ENCODE measurements around the gene CAMTA1.

CAMTA1 gene

DNA sequence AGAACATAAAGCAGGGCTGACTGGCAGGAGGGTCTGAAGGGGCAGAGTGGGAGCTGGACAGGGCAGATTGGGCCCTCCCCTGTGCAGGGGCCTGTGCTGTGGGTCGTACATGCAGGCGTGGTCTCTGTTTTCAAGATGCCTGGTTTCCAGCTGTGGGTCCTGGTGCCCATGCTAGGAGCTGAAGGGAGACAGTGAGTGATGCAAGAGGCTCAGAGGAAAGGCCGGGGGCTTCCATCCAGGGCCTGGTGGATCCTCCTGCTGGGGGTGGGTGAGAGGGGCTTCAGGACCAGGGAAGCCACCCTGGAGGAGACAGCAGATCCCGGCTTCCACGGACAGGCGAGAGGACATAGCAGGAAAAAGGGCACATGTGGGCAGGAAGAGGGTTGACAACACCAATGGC lies 636.8 kb downstream of the CAMTA1 start:
- no peak overlapping the region for H3K4me3 ChIP-seq (ENCODE audit: low read depth, low read length)
- TF ChIP-seq, protein P1, sequence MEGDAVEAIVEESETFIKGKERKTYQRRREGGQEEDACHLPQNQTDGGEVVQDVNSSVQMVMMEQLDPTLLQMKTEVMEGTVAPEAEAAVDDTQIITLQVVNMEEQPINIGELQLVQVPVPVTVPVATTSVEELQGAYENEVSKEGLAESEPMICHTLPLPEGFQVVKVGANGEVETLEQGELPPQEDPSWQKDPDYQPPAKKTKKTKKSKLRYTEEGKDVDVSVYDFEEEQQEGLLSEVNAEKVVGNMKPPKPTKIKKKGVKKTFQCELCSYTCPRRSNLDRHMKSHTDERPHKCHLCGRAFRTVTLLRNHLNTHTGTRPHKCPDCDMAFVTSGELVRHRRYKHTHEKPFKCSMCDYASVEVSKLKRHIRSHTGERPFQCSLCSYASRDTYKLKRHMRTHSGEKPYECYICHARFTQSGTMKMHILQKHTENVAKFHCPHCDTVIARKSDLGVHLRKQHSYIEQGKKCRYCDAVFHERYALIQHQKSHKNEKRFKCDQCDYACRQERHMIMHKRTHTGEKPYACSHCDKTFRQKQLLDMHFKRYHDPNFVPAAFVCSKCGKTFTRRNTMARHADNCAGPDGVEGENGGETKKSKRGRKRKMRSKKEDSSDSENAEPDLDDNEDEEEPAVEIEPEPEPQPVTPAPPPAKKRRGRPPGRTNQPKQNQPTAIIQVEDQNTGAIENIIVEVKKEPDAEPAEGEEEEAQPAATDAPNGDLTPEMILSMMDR (IDR thresholded peaks at IDR 0.05; ENCODE audit: low read depth, low read length): no peak

DNA sequence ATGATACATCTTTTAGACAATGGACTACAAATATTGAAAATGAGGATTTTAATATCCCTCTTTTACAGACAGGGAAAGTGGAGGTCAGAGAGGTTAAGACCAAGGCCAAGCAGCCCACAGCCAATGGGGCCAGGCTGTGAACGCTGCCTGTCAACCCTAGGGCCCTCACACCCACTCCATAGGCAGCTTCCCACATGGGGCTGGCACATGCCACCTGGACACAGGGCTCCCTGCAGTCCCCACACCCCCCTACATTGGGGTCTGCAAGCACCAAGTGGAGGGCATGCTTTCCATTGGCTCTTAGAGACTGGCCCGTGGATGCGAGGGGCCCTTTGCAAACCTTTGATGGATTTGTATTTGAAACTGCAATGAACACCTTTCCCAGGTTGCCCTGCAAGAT lies 637.3 kb downstream of the CAMTA1 start:
- TF ChIP-seq, protein P1 (IDR thresholded peaks at IDR 0.05; ENCODE audit: low read depth, low read length): no peak
- no peak overlapping the region for H3K4me3 ChIP-seq (ENCODE audit: low read depth, low read length)

- H3K4me3 ChIP-seq (ENCODE audit: low read depth, low read length): no peak overlapping the region
- TF ChIP-seq, protein P1 (IDR thresholded peaks at IDR 0.05; ENCODE audit: low read depth, low read length): no peak
These were observed 637.7 kb downstream of the CAMTA1 start for GRCh38 chr1:7422966-7423365.

DNA sequence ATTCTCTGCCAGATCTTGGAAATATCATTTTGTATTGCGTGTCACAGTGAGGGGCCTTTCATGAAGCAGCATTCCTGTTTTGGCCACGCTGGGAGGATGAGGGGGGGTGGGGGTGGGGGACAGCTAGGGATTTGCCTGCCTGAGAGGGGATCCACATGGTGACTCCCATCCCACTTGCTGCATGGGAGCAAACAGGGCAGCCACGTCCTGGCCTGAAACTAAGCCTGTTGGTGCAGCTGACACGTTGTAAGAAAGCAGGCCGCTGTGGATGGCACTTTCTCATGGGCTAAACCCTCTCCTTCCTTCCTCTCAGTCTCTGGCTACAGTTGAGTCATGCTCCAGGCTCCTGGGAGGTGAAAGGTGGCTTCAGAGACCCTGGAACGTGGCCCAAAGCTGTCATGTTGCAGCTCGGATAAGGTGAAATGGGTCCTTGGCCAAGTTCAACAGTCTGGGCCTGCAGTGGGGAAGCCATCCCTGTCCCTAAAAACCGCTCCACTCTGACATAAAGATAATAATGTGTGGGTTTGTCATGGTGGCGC lies 639.2 kb downstream of the CAMTA1 start:
- TF ChIP-seq, protein P1 (IDR thresholded peaks at IDR 0.05; ENCODE audit: low read depth, low read length): no peak

DNA sequence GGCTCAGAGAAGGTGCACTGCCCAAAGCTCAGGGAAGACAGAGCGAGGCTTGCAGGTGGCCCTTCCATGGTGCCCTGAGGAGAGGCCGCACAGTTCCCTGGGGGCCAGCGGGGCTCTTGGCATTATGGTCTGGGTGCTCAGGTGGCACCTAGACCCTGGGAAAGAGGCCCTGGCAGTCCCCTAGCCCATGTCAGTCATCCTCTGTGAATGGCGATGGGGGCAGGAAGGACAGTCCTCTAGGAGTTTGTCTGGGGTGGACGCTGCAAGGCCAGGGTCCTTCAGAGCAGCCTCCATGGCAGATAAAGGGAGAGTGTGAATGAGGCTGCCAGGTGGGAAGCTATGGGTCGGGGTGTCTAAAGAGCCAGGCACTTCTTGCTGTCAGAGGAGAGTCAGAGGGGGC lies 640.0 kb downstream of the CAMTA1 start:
- H3K4me3 ChIP-seq (ENCODE audit: low read depth, low read length): no peak overlapping the region
- TF ChIP-seq, protein P1 (IDR thresholded peaks at IDR 0.05; ENCODE audit: low read depth, low read length): no peak

More for the DNA sequence above, 639.2 kb downstream of the CAMTA1 start:
- no peak overlapping the region for H3K4me3 ChIP-seq (ENCODE audit: low read depth, low read length)

- TF ChIP-seq, protein P1 (IDR thresholded peaks at IDR 0.05; ENCODE audit: low read depth, low read length): no peak
- no peak overlapping the region for H3K4me3 ChIP-seq (ENCODE audit: low read depth, low read length)
These were observed 640.5 kb downstream of the CAMTA1 start for GRCh38 chr1:7425771-7426170.

DNA sequence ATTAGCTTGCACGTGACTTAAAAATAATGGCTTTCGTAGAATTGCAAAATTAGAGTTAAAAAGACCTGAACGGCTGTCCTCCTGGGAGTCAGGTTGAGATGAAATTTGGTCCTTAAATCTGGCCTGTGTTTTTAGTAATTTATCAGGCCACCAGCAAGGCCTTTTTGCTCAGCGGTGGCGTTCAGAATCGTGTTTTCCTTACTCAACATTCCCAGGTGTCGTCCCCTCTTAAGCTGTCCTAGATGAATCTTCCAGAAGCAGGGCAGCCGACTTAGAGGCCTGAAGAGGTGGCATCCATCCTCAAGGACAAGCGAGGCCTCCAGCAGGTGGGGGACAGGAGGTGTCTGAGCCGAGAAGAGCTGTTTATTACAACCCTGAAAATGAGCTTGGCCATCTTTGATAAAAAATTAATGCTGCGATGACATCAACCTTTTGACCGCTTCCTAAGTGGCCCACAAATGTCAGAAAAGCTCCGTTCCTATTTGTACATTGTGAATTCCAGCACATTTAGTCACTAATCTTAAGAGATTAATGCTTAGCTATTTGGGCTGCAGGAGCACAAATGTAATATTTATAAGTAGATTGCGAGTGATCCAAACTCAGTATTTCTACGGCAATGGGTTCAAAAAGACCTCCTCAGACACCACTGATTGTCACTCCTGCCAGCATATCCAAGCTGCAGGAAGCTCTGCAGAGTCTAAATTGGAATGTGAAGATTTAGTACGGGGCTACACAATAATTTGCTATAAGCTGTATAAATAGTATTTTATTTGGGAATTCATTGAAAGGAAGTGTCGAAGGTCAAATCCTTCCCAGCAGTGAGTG lies 641.7 kb downstream of the CAMTA1 start:
- TF ChIP-seq, protein P1 (IDR thresholded peaks at IDR 0.05; ENCODE audit: low read depth, low read length): no peak
- H3K4me3 ChIP-seq (ENCODE audit: low read depth, low read length): no peak overlapping the region

Measured in WI38 (cell line).